Nephron progenitor cell (in vitro differentiated cells): Measurements from ENCODE around the gene MIER3.

Experiments
- DNase-seq: peaks from one replicate; pipeline ENCODE4 v3.0.0; 2021
- H3K27ac Mint-ChIP-seq: 2 replicates; pipeline ENCODE4 v1.8.0; 2021; ENCODE audit warnings: mild to moderate bottlenecking, moderate library complexity, mixed read lengths
- H3K27me3 Mint-ChIP-seq: 2 replicates; pipeline ENCODE4 v1.8.0; 2021; ENCODE audit warnings: mild to moderate bottlenecking, low read depth, mixed read lengths; ENCODE audit not compliant: poor library complexity
- H3K36me3 Mint-ChIP-seq: 2 replicates; pipeline ENCODE4 v1.8.0; 2021; ENCODE audit warnings: low read depth, mixed read lengths
- H3K4me1 Mint-ChIP-seq: 2 replicates; pipeline ENCODE4 v1.8.0; 2021; ENCODE audit warnings: mixed read lengths
- H3K4me3 Mint-ChIP-seq: 2 replicates; pipeline ENCODE4 v1.8.0; 2021; ENCODE audit warnings: mild to moderate bottlenecking, moderate library complexity, mixed read lengths
- H3K9me3 Mint-ChIP-seq: 2 replicates; pipeline ENCODE4 v1.8.0; 2021; ENCODE audit warnings: mild to moderate bottlenecking, moderate library complexity, mixed read lengths
- TF ChIP-seq, protein P1 (sequence below): fragments of 200-600 bp; sonication (generic); IDR thresholded peaks from 2 replicates; pipeline ENCODE4 v1.5.0; 2021; ENCODE audit warnings: antibody characterized with exemption

Gene MIER3

DNA sequence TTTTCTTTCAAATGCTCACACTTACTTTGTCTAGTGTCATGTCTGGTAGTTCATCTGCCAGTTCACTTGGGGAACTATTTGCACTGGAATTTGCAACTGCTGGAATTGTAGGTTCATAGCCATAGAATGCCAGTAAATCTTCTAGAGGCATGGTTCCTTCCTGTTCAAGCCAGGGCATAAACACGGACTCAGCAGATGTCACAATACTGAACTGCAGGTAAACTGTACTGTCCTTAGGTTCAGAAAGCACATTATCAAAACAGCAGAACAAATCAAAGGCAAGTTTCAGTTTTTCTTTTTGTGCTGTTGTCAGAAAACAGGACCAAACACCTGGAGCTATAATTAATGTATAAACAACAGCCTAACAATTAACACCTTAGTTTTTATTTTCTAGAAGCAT, 13.1 kb downstream of the MIER3 start:
- no peak for DNase-seq
- no peak overlapping the region for H3K4me3 Mint-ChIP-seq
- H3K4me1 Mint-ChIP-seq = no peaks in the 10 kb centered on the region
- H3K36me3 Mint-ChIP-seq = peaks cover 93% of the 10 kb centered on the region
- H3K27me3 Mint-ChIP-seq = no peaks in the 10 kb centered on the region
- TF ChIP-seq, protein P1, sequence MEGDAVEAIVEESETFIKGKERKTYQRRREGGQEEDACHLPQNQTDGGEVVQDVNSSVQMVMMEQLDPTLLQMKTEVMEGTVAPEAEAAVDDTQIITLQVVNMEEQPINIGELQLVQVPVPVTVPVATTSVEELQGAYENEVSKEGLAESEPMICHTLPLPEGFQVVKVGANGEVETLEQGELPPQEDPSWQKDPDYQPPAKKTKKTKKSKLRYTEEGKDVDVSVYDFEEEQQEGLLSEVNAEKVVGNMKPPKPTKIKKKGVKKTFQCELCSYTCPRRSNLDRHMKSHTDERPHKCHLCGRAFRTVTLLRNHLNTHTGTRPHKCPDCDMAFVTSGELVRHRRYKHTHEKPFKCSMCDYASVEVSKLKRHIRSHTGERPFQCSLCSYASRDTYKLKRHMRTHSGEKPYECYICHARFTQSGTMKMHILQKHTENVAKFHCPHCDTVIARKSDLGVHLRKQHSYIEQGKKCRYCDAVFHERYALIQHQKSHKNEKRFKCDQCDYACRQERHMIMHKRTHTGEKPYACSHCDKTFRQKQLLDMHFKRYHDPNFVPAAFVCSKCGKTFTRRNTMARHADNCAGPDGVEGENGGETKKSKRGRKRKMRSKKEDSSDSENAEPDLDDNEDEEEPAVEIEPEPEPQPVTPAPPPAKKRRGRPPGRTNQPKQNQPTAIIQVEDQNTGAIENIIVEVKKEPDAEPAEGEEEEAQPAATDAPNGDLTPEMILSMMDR = no peak
- H3K27ac Mint-ChIP-seq = no peak overlapping the region
- H3K9me3 Mint-ChIP-seq = no peaks in the 10 kb centered on the region

DNA sequence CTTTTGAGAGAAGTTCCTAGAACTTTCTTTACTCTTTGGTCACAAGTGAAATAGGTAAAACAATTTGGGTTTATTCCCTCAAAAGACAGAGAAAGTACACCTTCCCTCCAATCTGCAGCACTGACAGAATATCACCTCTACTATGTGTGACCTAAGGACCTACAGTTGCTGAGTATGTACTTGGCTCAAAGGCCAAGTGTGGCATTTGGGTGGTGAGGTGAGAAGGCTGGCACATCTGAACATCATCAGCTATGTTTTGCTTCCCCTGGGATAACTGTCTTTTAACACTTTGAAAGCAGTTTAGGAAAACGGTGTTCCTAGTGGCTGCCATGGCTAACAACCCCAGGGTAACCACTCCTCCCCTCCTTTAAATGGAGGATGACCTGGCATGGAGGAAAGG, 17.6 kb downstream of the MIER3 start:
- no peak for DNase-seq
- TF ChIP-seq, protein P1 = no peak
- peaks cover 76% of the 10 kb centered on the region for H3K36me3 Mint-ChIP-seq
- H3K4me1 Mint-ChIP-seq = no peaks in the 10 kb centered on the region
- no peak overlapping the region for H3K27ac Mint-ChIP-seq
- H3K4me3 Mint-ChIP-seq = no peak overlapping the region
- H3K9me3 Mint-ChIP-seq = no peaks in the 10 kb centered on the region
- no peaks in the 10 kb centered on the region for H3K27me3 Mint-ChIP-seq

DNA sequence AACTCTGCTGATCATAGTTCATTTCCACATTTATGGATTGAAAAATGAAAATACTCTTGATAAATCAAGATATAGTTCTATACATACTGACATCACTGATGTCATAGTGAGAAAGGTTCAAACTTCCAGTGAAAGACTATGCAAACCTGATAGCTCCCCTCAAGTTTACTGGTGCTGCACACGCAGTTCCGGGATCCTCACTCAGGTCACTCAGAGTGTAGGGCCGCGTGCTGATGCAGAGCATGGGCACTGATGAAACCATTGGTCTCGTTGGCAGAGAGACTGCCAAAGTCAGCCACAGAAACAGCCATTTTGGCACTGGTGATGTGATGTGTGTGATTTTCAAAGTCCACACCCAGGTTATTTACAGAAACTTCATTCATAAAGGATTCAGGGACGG, 29.0 kb downstream of the MIER3 start:
- DNase-seq = no peak

DNA sequence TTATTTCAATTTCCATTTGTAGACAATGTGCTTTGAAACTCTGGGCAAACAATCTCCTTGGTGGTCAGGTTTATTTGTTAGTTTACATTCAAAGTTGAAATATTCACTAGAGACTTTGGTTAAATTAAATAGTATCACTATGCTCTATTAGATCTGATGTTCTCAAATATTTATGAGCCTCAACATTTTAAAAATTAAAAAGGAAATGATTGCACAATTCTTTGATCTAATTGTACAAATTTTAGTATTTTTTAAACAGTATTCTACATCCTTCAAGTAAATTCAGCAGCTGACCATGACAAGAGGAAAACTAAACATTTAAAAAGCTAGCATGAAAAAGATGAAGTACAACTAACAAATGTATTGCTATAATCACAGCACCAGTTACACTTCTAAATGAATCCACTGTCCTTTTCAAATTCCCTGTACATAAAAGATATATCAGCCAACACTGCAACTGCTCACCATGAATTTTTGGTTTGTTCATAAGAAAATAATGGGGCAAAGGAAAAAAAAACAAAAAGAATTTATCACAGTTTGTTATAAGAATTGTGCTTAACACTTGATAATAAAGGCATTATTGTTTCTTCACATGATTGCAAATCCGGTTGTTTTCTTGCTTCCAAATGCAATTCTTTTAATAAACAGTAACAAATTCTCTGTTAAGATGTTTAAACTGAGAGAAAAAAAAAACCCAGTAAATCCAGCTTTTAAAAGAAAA, 31.8 kb downstream of the MIER3 start:
- peaks cover 54% of the 10 kb centered on the region for H3K36me3 Mint-ChIP-seq
- H3K4me1 Mint-ChIP-seq = peaks cover 16% of the 10 kb centered on the region
- H3K4me3 Mint-ChIP-seq = no peak overlapping the region
- peaks cover 19% of the 10 kb centered on the region for H3K9me3 Mint-ChIP-seq
- TF ChIP-seq, protein P1 = no peak
- no peak overlapping the region for H3K27ac Mint-ChIP-seq
- no peak for DNase-seq
- no peaks in the 10 kb centered on the region for H3K27me3 Mint-ChIP-seq

More for the DNA sequence above, 29.0 kb downstream of the MIER3 start:
- Mint-ChIP-seq H3K4me3 (no peak overlapping the region), H3K27ac (no peak overlapping the region), H3K36me3 (peaks cover 71% of the 10 kb centered on the region), H3K27me3 (peaks cover 3% of the 10 kb centered on the region), H3K9me3 (peaks cover 38% of the 10 kb centered on the region), H3K4me1 (peaks cover 8% of the 10 kb centered on the region)
- TF ChIP-seq, protein P1 = no peak

DNA sequence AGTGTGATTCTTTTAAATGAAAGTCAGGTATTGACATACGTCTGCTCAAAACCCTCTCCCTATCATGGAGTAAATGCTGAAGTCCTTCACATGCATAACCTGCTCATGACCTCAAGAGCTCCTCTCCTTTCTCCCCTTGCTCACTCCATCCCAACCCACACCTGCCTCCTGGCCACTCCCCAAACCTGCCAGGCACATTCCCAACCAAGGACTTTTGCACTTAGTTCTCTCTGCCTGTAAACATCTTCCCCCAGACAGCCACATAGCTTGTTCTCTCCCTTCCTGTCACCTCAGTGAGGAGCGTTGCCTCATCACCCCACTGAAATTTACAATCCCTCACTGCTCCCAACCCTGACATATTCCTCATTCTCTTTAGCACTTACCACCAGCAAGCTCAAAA, 33.9 kb downstream of the MIER3 start:
- H3K27me3 Mint-ChIP-seq = no peaks in the 10 kb centered on the region
- TF ChIP-seq, protein P1 = no peak
- peaks cover 2% of the 10 kb centered on the region for H3K9me3 Mint-ChIP-seq
- H3K4me3 Mint-ChIP-seq = no peak overlapping the region
- peaks cover 42% of the 10 kb centered on the region for H3K36me3 Mint-ChIP-seq
- no peak for DNase-seq
- peaks cover 16% of the 10 kb centered on the region for H3K4me1 Mint-ChIP-seq
- peak overlapping the region; percentile 77 for H3K27ac Mint-ChIP-seq

DNA sequence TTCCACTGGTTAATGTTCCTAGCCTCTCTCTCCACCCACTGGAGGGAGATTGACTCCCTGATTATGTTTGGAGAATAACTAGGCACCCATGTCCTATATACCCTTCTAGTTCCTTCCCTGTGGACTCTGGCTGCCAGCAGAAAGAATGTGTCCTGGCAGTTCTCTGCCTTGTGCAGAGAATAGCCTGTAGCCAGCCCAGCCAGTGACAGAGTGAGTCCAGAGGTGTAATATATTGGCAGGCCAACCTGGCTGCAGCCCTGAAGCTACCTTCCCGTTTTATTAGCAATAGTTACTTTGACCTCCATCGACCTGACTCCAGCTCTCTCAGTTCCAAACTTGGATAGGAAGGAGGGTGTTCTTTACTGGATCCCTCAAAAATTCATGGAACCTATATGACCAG, 34.4 kb downstream of the MIER3 start:
- DNase-seq = no peak
- H3K9me3 Mint-ChIP-seq = no peaks in the 10 kb centered on the region
- TF ChIP-seq, protein P1 = no peak
- peaks cover 16% of the 10 kb centered on the region for H3K4me1 Mint-ChIP-seq
- H3K27ac Mint-ChIP-seq = peak overlapping the region; percentile 77
- no peaks in the 10 kb centered on the region for H3K27me3 Mint-ChIP-seq
- no peak overlapping the region for H3K4me3 Mint-ChIP-seq
- peaks cover 42% of the 10 kb centered on the region for H3K36me3 Mint-ChIP-seq
